NT2/D1 (cell line): ENCODE data around the gene SLC35E1.

Experiments
- DNase-seq: peaks from one replicate; pipeline ENCODE4 v3.0.0-alpha.2; 2011; ENCODE audit warnings: low read depth, low spot score
- H3K27me3 ChIP-seq: 2 replicates; pipeline ENCODE4 v1.6.0; 2011; ENCODE audit warnings: mild to moderate bottlenecking; ENCODE audit not compliant: insufficient read length, insufficient read depth
- H3K36me3 ChIP-seq: 2 replicates; pipeline ENCODE4 v1.6.1; 2011; ENCODE audit warnings: mild to moderate bottlenecking, low read length, mixed read lengths; ENCODE audit not compliant: insufficient read depth, insufficient read length
- H3K4me1 ChIP-seq: 2 replicates; pipeline ENCODE4 v1.5.1; 2011; ENCODE audit not compliant: insufficient read depth, insufficient read length
- H3K4me3 ChIP-seq: 2 replicates; pipeline ENCODE4 v1.5.1; 2011; ENCODE audit warnings: low read depth; ENCODE audit not compliant: insufficient read length
- H3K9ac ChIP-seq: 2 replicates; pipeline ENCODE4 v1.6.0; 2011; ENCODE audit warnings: low read depth; ENCODE audit not compliant: insufficient read length
- H3K9me3 ChIP-seq: 2 replicates; pipeline ENCODE4 v1.5.1; 2011; ENCODE audit warnings: mild to moderate bottlenecking, low read length; ENCODE audit not compliant: insufficient read depth
- SUZ12 ChIP-seq: IDR thresholded peaks from 2 replicates; pipeline ENCODE4 v1.6.1; 2011; ENCODE audit not compliant: insufficient read length, insufficient read depth; ENCODE audit errors: extremely low read depth
- YY1 ChIP-seq: IDR thresholded peaks from 2 replicates; pipeline ENCODE4 v1.6.1; 2011; ENCODE audit not compliant: insufficient read length, insufficient read depth
- ZNF274 ChIP-seq: IDR thresholded peaks from 2 replicates; pipeline ENCODE4 v1.6.1; 2011; ENCODE audit warnings: mild to moderate bottlenecking, low read depth, low read length

The SLC35E1 gene

DNA sequence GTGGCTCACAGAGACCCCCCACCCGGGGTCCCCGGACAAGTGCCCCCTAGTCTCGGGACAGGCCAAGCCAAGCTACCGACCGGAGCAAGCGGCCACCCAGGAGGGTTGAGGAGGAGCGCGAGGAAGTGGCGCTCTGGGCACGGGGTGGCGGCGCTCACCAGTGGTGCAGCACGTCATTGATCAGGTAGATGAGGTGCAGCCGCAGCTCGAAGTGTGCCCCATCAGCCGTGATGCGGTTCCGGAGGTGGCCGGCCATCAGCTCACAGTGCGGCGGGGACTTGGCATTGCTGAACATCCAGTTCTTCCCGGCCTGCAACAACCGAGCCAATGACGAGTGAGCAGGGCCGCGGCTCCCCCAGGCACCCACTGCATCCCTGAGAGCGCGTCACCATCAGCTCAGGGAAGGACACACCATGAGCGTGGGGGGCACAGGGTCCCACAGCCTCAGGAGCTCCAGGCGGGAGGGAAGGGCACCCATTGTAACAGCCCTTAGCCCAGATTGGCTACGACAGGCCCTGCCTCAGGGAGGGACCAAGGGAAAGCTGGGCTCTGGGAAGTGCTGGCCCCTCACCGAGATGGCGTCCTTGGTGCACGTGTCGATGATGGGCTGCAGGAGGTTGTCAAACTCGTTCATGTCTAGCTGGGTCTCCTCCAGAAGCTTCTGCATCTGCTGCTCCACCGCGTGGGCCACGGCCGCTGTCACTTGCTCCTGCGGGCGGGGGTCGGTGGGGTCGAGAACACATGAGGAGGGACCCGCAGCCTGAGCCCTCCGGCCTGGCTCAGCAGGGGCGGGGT is 39.6 kb downstream of the SLC35E1 start:
- Histone ChIP-seq H3K27me3 (no peaks in the 10 kb centered on the region), H3K4me3 (no peak overlapping the region), H3K36me3 (peaks cover 98% of the 10 kb centered on the region), H3K4me1 (peaks cover 4% of the 10 kb centered on the region), H3K9ac (no peak overlapping the region), H3K9me3 (no peaks in the 10 kb centered on the region)
- TF ChIP-seq YY1: no peak
- no peak for DNase-seq

DNA sequence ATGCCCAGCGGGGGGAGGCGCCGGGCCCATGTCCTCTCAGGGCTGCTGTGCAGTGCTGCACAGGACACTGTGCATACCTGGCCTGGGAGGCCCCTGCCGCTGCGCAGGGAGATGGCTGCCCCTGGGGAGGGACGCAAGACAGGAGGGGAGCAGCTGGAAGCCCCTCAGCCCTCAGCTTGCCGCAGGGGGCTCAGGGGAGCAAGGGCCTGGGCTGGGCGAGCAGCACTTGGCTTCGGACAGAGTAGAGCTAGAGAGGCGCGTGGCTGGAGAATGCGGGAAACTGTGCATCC is 40.9 kb downstream of the SLC35E1 start:
- TF ChIP-seq ZNF274 (no peak), YY1 (no peak), SUZ12 (no peak)
- no peak for DNase-seq

GRCh38 chr19:16530540-16531379 is 41.5 kb downstream of the SLC35E1 start:
- Histone ChIP-seq H3K4me3 (no peak overlapping the region), H3K9ac (no peak overlapping the region), H3K27me3 (no peaks in the 10 kb centered on the region), H3K9me3 (no peaks in the 10 kb centered on the region), H3K4me1 (peaks cover 4% of the 10 kb centered on the region), H3K36me3 (peaks cover 96% of the 10 kb centered on the region)
- TF ChIP-seq SUZ12 (no peak), YY1 (no peak), ZNF274 (no peak)
- no peak for DNase-seq

More for the DNA sequence above, 40.9 kb downstream of the SLC35E1 start:
- Histone ChIP-seq H3K4me1 (peaks cover 4% of the 10 kb centered on the region), H3K4me3 (no peak overlapping the region), H3K9me3 (no peaks in the 10 kb centered on the region), H3K9ac (no peak overlapping the region), H3K27me3 (no peaks in the 10 kb centered on the region), H3K36me3 (peaks cover 96% of the 10 kb centered on the region)

- Histone ChIP-seq H3K9me3 (no peaks in the 10 kb centered on the region), H3K4me1 (peaks cover 9% of the 10 kb centered on the region), H3K4me3 (no peak overlapping the region), H3K36me3 (peaks cover 96% of the 10 kb centered on the region), H3K9ac (no peak overlapping the region), H3K27me3 (no peaks in the 10 kb centered on the region)
- TF ChIP-seq SUZ12 (no peak), YY1 (no peak), ZNF274 (no peak)
- no peak for DNase-seq
Measured at GRCh38 chr19:16529466-16530144, 42.6 kb downstream of the SLC35E1 start.

GRCh38 chr19:16527971-16528521 is 44.2 kb downstream of the SLC35E1 start:
- TF ChIP-seq YY1 (no peak), ZNF274 (no peak), SUZ12 (no peak)
- no peak overlapping the region for H3K4me3 ChIP-seq
- peaks cover 9% of the 10 kb centered on the region for H3K4me1 ChIP-seq
- H3K36me3 ChIP-seq: peaks cover 95% of the 10 kb centered on the region
- H3K9me3 ChIP-seq: no peaks in the 10 kb centered on the region
- DNase-seq: no peak
- H3K27me3 ChIP-seq: no peaks in the 10 kb centered on the region
- H3K9ac ChIP-seq: no peak overlapping the region

- Histone ChIP-seq H3K4me3 (no peak overlapping the region), H3K4me1 (peaks cover 7% of the 10 kb centered on the region), H3K27me3 (no peaks in the 10 kb centered on the region), H3K36me3 (peaks cover 95% of the 10 kb centered on the region), H3K9ac (no peak overlapping the region), H3K9me3 (no peaks in the 10 kb centered on the region)
- no peak for DNase-seq
- TF ChIP-seq ZNF274 (no peak), YY1 (no peak), SUZ12 (no peak)
Measured at GRCh38 chr19:16527334-16527935, 44.8 kb downstream of the SLC35E1 start.
